Epidermal melanocyte (primary cell): Measurements from ENCODE around the gene SLC25A21.
"Not testable (repeated sequence)": the region's sequence is repeated elsewhere in the genome, so short reads cannot be mapped to it uniquely, and the experiment has no call there.

Source experiments
- DNase-seq: peaks from one replicate; pipeline ENCODE4 v3.0.0; 2011; ENCODE audit warnings: low spot score; ENCODE audit not compliant: insufficient read length

Gene SLC25A21

DNA sequence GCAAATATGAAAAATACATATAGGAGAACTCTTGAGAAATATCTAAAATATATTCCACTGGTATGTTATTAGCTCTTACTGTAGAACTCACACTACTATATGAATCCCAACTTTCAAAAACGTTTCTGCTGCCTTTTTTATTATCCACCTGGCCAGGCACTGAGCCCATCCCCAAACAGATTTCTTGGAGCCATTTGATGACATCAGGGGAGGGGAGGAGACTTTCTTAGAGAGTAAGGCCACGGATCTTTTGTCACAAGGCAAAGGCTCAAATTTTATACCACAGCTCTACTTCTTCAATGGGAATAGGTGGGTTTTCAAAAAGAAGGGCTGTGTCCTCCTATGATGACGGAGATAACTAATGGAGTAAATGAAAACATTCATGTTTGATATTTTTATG, 83.0 kb downstream of the SLC25A21 start:
- DNase-seq, result no peak

DNA sequence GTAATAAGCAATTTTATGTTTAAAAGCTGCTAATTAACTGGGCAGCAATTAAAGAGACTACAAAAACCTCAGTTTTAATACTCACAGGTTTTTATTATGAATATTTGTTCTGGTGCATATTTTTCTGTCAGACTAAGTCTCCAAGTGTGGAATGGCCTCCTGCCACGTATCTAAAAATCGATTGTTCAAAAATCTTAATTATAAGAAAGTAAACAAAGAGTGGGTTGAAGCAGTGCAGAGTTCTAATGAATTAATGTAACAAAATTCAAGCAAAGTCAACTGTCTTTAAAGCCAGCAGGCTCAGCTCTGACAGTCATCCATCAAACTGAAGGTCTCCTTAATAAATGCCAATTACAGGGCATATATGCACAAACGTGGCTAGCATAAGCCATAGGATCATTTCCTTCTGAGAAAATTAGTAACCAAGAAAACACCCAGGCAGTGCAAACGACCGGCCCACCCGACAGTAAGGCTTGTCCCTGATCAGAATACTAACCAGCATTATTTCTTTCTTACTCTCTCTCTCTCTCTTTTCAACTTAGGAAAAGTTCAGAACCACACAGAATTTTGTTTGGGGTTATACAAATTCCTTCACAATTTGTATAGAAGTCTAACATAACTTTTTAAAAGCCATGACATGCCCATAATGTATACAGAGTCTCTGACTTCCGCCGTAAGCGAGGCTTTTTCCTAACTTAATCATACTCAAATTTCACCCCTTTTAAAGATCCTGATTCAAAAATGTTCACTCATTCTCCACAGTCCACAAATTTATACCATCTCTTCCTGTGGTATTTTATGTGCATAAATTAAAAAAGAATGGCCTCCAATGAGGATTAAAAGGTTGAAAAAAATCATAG, 83.8 kb downstream of the SLC25A21 start:
- DNase-seq, result no peak

DNA sequence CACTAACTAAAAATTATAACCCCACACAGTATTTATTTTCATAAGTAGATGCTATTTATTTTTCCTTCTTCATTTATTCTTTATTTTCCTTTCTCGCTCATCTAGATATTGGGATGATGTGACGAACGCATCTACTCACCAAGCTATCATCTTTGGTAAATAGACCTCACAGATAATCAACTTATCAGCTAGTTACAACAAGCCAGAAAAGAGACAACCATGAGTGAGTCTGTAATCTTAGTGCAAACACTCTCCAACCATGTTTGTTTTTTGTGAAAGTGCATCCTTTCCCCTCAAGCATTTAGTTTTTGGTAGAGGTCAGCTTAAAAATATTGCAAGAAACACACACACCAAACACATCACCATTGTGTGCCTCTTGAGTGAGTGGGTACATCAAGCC, 84.9 kb downstream of the SLC25A21 start:
- DNase-seq, result no peak

DNA sequence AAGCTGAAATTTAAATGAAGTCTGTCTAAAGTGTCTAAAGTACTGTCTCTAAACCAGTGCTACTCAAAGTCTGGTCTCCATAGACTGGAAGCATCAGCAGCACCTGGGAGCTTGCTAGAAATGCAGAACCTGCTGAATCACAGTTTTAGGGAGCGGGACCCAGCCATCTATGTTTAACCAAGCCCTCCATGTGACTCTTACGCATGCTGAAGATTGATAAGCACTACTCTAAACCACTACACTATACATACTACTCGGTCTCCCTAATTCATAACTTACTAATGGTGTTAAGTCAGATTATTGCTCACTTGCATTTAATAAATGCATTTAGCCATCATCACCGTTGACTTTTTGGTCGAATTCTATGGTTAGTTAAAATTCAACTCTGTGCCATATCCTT, 88.8 kb downstream of the SLC25A21 start:
- no peak for DNase-seq

DNA sequence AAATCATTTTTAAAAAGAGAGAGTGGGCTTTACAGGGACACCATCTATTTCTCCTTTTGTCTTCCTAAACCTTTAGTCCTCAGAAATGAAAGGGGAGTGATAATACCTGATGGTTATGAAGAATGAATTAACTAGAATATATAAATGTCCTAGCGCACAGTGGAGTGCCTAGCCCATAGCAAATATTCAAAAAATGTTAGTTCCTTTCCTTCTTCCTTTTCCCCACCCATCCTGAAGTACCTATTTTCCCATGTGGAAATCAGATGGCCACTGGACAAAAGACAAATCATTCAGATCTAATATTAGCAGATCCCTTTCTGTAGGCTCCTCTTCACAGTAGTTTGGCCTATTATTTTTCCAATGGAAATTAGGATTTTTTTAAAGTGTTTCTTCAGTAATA, 90.0 kb downstream of the SLC25A21 start:
- no peak for DNase-seq

DNA sequence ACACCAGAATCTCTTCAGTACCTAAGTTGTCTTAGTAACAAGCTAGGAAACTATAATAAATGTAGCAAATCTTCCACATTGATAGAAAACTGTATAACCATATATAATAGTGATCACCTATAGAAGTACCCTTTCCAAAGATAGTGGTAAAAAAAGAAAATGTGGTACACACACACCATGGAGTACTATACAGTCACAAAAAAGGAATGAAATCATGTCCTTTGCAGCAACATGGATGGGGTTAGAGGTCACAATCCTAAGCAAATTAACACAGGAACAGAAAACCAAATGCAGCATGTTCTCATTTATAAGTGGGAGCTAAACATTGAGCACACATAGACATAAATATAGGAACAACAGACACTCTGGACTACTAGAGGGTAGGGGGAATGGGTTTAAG, 90.5 kb downstream of the SLC25A21 start:
- DNase-seq, result no peak

DNA sequence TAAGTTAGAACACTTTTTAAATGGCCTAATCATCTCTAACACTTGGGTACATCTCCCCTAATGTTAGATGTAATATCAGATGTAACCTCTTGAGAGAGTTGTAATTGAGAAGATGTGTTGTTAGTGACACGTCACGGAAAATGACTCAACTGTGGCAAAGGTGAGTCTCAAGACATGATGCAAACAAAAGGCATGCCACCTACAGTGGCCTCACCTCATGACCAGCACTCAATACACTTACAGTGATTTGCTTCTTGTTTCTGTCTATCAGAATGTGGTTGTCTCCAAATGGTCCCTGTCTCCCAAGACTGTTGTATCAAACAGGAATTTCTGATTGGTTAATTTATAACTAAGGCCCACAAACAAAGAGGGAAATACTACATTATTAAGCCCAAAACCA, 91.2 kb downstream of the SLC25A21 start:
- DNase-seq, result no peak

DNA sequence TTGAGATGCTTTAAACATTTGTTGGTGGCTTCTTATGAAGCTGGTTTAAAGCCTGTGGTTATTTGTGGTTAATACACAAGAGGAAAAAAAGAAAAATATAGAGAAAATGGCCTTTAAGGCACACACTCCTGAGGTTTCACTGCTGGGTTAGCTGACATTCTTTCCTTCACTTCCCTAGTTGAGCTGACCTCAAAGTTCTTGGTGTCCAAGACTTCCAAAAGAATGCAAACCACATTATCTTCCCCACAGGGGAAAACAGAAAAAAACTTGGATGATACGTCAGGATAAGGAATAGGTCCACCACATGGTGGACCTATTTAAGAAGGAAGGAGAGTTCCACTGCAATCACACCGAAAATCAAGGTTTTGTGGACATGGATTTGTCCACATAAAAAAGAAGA, 94.3 kb downstream of the SLC25A21 start:
- DNase-seq, result no peak

DNA sequence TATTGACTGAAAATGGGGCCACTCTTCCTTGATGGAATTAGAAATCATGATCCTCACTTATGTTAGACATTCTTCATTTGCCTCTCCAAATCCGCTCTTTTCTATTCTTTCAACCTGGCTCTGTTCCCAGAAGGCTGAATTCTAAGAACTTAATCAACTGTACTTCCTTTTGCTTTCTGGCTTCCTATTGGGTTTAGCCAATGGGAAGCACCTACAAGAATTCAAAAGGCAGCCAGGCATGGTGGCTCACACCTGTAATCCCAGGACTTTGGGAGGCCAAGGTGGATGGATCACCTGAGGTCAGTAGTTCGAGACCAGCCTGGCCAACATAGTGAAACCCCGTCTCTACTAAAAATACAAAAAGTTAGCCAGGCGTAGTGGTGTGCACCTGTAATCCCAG, 98.1 kb downstream of the SLC25A21 start:
- DNase-seq, result not testable (repeated sequence)

DNA sequence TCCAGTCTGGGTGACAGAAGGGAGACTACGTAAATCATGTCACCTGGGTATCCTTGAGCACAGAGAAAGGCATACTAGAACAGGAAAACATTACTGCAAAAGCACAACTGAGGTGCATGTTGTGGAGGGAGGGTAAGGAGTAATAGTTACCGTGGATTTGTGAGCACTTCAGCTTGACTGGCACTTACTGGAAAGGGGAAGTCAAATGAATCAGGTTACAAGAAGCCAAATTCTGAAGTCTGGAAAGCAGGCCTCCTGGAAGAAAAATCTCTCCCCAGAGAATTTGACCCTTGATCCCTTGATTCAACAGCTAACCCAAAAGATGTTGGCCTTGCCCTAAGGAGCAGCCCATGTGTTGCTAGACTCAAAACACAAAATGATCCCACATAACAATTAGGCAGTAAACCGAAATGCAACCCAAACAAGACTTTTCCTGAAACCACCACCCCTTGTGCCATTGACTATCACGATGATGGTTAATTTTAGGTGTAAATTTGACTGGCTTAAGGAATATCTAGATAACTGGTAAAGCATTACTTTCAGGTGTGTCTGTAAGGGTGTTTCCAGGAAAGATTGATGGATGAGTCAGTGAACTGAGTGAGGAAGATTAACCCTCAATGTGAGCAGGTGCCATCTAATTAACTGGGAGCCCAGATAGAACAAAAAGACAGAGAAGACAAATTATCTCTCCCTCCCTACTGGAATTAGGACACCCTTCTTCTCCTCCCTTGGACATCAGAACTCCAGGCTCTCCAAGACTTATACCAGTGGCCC, 108.8 kb downstream of the SLC25A21 start:
- DNase-seq, result no peak

DNA sequence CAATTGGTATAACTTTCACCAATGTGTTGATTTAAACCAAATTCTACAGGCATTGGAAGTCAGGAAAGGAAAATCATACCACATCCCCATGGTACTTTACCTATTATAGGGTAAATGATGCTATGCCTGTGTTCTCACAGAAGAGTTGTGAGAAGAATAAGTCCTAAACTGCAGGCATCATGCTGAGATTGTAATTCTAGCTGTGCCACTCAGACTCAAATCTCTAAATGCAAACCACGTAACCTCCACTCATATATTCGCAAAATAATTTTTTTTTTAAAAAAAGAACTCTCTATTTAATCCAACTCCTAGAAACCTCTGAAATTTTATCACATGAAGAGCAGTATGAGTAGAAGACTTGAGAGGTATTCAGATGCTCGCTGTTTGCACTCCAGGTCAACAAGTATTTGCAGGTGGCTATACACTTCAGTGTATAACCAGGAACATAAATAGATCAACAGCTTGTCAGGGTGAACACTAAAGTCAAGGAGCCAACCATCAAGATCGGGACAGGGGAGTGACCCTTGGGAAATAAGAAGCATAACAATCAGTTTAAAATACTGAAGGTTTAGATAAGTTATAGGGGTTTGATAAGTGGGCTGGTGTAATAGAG, 110.1 kb downstream of the SLC25A21 start:
- DNase-seq, result no peak

DNA sequence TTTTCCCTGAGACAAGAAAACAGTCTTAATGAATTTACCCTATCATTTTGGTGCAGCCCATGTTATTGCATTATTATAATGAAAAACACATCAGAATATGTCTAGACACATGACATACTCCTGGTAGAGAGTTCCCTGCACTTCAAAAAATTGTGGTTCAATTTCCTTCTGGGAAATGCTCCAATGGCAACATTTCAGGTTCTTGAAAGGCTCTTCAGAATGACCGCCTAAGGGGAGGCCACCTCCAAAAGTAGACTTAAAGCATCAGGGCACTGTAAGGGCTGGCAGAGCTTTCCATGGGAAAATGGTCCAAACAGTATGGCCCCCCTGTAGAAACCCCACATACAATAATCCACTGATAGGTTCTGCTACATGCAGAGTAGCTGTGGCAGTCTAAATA, 110.7 kb downstream of the SLC25A21 start:
- DNase-seq, result no peak

DNA sequence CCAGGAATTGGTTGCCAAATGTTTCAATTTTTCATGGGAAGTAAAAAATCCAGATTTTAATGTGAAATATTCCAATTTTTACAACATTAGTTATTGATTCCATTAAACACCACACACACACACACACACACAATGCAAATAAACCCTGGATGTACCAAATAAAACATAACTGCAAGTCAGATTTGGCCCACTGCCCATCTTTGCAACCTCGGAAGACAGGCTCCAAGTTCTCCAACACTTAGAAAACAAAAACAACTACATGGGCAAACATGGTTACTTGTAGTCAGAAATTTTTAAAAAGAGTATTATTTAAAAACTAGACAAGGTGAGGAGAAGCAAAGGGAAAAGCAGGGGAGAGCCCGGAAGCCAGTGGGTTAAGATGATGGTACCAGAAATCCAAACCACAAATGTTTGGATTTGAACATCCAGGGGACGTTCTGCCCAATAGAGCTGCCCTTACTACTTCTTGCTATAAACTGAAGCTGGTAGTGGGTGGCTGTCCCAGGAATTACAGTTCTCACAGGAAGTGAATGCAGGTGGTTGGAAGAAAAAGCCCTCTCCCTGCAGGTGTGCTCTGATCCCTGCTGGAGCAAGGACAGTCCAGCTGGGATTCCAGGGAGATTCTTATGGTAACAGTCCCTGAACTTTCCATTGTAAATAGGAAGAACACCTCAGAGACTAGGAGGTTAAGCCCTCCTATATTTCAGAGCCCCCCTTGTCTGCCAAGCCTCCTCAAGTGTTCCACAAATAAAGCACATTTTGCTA, 111.7 kb downstream of the SLC25A21 start:
- no peak for DNase-seq

DNA sequence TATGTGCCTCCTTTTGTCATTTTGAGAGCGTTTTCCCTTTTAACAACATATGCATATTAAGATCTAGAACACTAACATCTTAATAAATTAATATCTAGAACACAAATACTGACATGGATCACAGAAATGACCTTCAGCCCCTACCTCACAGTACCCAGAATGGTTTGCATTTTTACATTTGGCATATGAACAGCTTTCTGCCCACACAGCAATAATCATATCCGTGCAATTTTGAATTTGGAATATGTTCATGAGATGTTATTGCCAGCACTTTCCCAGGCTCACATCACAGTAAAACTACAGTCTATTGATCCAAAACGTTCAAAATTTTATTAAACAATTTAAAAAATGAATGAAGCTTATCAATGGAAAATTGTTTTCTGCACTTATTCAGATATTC, 114.6 kb downstream of the SLC25A21 start:
- DNase-seq, result no peak

DNA sequence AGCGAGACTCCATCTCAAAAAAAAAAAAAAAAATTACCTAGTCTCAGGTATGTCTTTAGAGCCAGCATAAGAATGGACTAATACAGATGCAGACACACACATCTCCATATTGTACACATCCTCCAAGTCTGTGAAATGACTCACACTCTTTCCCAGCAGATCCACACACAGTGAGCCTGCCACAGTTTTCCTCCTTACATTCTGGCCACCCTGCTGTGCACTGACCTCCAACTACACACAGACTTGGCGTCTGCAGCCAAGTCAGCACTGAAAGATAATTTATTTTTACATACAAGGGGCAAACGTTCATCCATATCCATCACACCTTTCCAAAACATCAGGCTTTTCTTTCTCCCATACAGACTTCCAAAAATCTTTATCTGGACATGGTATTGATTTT, 115.9 kb downstream of the SLC25A21 start:
- DNase-seq, result no peak

DNA sequence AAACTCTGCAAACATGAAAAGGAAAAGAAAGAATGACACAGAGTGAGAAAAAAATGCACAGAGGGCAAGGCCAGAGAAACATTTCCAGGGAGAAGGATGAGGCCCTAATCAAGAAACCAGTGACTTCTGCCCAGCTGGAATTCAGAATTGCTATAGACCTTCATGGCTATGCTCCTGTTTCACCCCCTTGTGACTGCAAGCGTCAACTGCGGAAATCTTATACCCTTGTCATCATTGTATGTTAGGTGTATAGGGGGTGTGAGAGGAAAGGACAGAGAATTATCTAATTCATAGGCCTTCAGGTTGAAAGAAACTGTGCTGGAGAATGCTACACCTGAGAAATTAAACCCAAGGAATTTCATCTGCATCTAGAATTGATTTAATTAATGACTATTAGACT, 117.5 kb downstream of the SLC25A21 start:
- DNase-seq, result no peak

DNA sequence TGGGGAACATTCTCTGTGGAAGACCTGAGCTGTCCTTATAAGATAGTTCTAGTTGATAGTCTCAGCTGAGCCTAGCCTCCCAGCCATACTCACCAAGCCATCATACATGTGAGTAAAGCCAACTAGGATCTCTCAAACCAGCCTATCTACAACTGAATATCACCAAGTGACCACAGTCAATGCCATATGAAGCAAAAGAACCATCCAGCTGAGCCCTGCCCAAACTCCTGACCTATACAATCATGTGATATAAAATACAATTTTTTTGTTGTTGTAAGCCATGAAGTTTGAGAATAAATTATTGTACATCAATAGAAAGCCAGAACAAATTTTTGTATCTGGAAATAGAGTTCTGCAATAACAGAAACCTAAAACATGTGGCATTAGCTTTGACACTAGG, 118.3 kb downstream of the SLC25A21 start:
- no peak for DNase-seq

DNA sequence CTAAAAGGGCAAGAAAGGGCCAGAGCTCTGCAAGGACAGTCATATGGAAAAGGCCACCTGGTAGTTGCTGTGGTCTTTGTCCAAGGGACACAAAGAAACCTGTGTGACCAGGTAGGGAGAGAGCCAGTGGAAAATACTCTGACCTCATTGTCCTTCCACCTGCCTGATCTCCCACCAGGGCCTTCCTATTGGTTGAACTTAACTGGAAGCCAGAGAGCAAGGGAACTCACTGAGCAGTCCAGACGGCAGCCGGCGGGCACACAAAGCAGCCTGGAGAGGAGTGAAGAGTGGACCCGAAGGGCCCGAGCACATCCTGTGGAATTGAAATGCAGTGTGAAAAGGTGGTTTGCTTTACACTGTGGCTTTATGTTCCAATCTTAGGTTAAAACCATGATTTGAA, 120.7 kb downstream of the SLC25A21 start:
- DNase-seq, result no peak

DNA sequence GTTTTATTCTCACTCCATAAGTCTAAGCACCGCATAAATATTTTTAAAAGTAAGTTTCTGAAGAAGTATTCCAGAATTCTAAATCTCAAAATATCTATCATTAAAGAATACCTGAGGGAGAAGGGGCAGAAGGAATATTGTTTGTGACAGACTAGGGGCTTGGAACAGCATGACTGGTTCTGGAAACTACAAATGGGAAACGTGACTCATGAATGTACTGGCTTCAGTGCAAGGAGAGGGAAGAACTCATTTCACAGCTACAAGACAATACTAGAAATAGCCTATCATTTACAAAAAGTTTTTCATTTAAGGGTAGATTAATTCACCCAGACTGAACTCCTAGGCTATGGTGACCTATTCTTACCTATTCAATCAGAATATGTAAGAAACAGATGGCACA, 121.3 kb downstream of the SLC25A21 start:
- DNase-seq, result no peak

DNA sequence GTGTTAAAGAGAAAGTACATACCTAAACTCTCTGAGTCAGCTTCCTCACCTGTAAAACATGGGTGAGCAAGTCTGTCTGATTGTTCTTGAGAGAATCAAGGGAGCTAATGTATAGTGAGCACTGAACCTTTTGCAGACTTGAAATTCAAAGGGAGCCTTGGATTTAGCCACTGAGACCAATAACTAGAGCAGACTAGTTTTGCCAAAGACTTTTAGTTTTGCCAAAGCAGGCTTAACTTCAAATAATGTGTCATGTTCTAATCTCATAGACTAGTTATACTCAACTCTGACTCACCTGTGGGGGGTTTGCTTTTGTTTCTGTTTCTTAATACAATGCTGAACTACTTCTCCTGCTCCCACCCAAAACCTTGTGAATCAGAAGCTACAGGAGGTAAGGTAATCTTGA, 123.7 kb downstream of the SLC25A21 start:
- DNase-seq, result no peak

DNA sequence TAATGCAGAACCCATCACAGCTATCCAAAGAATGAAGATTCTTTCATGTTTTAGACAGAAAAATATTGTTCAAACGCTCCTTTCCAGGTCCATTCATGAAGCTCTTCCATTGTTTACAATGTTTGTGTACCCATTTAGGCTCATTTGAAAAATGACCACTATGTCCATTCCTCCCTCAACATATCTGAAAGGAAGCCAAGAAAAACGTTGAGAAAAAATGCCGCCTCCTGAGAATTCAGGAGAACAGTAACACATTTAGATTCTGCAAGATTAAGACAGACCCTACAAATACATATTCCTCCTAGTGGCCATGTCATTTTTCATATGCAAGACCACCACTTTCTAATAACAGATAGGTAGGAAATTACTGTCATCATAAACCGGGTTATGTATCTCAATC, 124.4 kb downstream of the SLC25A21 start:
- no peak for DNase-seq

DNA sequence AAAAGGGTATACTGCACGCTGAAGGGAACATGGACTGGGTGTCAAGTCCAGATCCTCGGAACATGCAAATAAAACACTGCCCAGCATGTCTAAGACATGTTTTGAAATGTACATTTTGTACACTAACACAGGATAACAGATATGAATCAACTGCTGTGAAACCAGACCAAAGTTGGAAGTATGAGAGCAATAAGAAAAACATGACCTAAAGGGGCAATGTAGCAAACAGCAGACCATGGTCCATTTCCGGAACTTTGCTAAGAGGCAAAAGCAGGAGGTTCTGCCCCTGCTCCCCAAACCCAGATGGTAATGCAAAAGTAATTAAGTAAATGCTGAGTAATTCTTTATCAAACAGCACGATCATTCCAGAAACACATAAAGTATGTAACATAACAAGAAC, 125.2 kb downstream of the SLC25A21 start:
- DNase-seq, result no peak
